ENCODE results near the gene SYCE3.
A peak's percentile ranks its signal among the peaks of the same experiment; 100 is the strongest.

SYCE3 gene

DNA sequence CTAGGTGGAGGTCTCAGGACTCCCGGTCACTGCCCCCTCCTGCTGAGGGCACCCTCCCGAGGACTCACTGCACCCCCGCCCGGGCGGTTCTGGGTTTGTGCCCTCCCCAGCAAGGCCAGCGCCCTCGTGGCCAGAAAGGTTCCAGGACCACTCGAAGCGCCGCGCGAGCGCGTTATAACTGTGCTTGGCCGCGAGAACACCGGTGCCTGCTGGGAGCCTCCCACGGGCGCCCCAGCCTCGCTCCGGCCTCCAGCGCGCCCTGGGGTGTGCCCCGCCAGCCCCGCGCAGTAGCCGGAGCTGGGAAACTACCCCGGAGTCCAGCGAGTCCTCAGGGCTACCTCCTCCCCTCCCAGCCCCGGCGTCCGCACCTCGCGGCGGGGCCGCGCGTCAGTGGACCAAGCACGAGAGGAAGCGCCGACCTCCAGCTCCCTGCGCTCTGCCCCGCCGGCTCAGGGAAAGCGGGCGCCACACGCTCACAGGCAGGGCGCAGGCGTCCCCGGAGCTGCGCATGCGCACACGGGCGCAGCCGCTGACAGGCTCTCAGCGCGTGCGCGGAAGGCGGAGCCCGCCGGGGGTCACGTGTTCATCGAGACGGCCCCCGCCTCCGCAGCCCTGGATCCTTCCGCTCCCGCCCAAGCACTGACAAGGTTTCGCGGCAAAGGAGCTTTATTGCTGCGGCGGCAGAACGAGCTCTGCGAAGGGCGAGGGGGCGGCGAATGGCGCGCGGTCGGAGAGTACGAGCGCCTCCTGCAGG lies 37.4 kb downstream of the SYCE3 start, which contains the start of gene SCO2 (continued):
- TF ChIP-seq ZNF548 (tag by site-specific recombination; IDR thresholded peaks at IDR 0.05) (no peak), ZNF654 (tag by site-specific recombination; IDR thresholded peaks at IDR 0.05; ENCODE audit: low read depth) (no peak), ZNF561 (tag by site-specific recombination; IDR thresholded peaks at IDR 0.05; ENCODE audit: borderline replicate concordance) (peak; percentile 48), ZNF416 (tag by site-specific recombination; IDR thresholded peaks at IDR 0.05) (no peak), ZNF521 (tag by site-specific recombination; IDR thresholded peaks at IDR 0.05) (no peak), YY2 (tag by site-specific recombination; IDR thresholded peaks at IDR 0.05) (no peak), ZNF792 (tag by site-specific recombination; IDR thresholded peaks at IDR 0.05) (no peak), SETDB1 (IDR thresholded peaks at IDR 0.05; ENCODE audit: insufficient read length, low read length) (no peak), ZNF555 (tag by site-specific recombination; conservative IDR thresholded peaks at IDR 0.05) (no peak), ZNF138 (tag by site-specific recombination; IDR thresholded peaks at IDR 0.05; ENCODE audit: borderline replicate concordance) (no peak), ZNF501 (tag by site-specific recombination; IDR thresholded peaks at IDR 0.05) (peak; percentile 78; the same call in 1 of the 2 replicates), KLF1 (tag by site-specific recombination; IDR thresholded peaks at IDR 0.05) (peak; percentile 65), ZNF830 (tag by site-specific recombination; IDR thresholded peaks at IDR 0.05; ENCODE audit: low read depth) (no peak), ZNF776 (tag by site-specific recombination; IDR thresholded peaks at IDR 0.05; ENCODE audit: borderline replicate concordance) (no peak), ZNF146 (tag by site-specific recombination; IDR thresholded peaks at IDR 0.05) (no peak), MYNN (tag by site-specific recombination; IDR thresholded peaks at IDR 0.05; ENCODE audit: borderline replicate concordance) (no peak), SCRT1 (tag by site-specific recombination; IDR thresholded peaks at IDR 0.05; ENCODE audit: borderline replicate concordance) (no peak), ZNF335 (tag by site-specific recombination; conservative IDR thresholded peaks at IDR 0.05) (peak; percentile 82), ZNF558 (tag by site-specific recombination; IDR thresholded peaks at IDR 0.05) (no peak), IKZF3 (tag by site-specific recombination; IDR thresholded peaks at IDR 0.05) (no peak), ZNF404 (tag by site-specific recombination; IDR thresholded peaks at IDR 0.05) (no peak), ZEB2 (tag by site-specific recombination; IDR thresholded peaks at IDR 0.05) (peak; percentile 70; the same call in 1 of the 2 replicates), ZNF157 (tag by site-specific recombination; IDR thresholded peaks at IDR 0.05) (no peak), ZNF623 (tag by site-specific recombination; IDR thresholded peaks at IDR 0.05) (0 out of 2 replicates have a peak, but pooled peaks have one; percentile 9)
- TF ChIP-seq, protein P1, sequence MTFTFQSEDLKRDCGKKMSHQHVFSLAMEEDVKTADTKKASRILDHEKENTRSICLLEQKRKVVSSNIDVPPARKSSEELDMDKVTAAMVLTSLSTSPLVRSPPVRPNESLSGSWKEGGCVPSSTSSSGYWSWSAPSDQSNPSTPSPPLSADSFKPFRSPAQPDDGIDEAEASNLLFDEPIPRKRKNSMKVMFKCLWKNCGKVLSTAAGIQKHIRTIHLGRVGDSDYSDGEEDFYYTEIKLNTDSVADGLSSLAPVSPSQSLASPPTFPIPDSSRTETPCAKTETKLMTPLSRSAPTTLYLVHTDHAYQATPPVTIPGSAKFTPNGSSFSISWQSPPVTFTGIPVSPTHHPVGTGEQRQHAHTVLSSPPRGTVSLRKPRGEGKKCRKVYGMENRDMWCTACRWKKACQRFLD (tag by site-specific recombination; IDR thresholded peaks at IDR 0.05) = no peak
- TF ChIP-seq, protein P2, sequence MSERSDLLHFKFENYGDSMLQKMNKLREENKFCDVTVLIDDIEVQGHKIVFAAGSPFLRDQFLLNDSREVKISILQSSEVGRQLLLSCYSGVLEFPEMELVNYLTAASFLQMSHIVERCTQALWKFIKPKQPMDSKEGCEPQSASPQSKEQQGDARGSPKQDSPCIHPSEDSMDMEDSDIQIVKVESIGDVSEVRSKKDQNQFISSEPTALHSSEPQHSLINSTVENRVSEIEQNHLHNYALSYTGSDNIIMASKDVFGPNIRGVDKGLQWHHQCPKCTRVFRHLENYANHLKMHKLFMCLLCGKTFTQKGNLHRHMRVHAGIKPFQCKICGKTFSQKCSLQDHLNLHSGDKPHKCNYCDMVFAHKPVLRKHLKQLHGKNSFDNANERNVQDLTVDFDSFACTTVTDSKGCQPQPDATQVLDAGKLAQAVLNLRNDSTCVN (tag by site-specific recombination; optimal IDR thresholded peaks at IDR 0.05) = peak; percentile 98
- TF ChIP-seq, protein P3, sequence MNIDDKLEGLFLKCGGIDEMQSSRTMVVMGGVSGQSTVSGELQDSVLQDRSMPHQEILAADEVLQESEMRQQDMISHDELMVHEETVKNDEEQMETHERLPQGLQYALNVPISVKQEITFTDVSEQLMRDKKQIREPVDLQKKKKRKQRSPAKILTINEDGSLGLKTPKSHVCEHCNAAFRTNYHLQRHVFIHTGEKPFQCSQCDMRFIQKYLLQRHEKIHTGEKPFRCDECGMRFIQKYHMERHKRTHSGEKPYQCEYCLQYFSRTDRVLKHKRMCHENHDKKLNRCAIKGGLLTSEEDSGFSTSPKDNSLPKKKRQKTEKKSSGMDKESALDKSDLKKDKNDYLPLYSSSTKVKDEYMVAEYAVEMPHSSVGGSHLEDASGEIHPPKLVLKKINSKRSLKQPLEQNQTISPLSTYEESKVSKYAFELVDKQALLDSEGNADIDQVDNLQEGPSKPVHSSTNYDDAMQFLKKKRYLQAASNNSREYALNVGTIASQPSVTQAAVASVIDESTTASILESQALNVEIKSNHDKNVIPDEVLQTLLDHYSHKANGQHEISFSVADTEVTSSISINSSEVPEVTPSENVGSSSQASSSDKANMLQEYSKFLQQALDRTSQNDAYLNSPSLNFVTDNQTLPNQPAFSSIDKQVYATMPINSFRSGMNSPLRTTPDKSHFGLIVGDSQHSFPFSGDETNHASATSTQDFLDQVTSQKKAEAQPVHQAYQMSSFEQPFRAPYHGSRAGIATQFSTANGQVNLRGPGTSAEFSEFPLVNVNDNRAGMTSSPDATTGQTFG (tag by site-specific recombination; IDR thresholded peaks at IDR 0.05; ENCODE audit: borderline replicate concordance) = no peak
- TF ChIP-seq, protein P4, sequence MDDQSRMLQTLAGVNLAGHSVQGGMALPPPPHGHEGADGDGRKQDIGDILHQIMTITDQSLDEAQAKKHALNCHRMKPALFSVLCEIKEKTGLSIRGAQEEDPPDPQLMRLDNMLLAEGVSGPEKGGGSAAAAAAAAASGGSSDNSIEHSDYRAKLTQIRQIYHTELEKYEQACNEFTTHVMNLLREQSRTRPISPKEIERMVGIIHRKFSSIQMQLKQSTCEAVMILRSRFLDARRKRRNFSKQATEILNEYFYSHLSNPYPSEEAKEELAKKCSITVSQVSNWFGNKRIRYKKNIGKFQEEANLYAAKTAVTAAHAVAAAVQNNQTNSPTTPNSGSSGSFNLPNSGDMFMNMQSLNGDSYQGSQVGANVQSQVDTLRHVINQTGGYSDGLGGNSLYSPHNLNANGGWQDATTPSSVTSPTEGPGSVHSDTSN (CRISPR knock-in tag; IDR thresholded peaks at IDR 0.05) = peak; percentile 84; the same call in 1 of the 2 replicates
- TF ChIP-seq, protein P5, sequence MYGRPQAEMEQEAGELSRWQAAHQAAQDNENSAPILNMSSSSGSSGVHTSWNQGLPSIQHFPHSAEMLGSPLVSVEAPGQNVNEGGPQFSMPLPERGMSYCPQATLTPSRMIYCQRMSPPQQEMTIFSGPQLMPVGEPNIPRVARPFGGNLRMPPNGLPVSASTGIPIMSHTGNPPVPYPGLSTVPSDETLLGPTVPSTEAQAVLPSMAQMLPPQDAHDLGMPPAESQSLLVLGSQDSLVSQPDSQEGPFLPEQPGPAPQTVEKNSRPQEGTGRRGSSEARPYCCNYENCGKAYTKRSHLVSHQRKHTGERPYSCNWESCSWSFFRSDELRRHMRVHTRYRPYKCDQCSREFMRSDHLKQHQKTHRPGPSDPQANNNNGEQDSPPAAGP (tag by site-specific recombination; IDR thresholded peaks at IDR 0.05) = peak; percentile 61; the same call in 1 of the 2 replicates
- TF ChIP-seq, protein P6, sequence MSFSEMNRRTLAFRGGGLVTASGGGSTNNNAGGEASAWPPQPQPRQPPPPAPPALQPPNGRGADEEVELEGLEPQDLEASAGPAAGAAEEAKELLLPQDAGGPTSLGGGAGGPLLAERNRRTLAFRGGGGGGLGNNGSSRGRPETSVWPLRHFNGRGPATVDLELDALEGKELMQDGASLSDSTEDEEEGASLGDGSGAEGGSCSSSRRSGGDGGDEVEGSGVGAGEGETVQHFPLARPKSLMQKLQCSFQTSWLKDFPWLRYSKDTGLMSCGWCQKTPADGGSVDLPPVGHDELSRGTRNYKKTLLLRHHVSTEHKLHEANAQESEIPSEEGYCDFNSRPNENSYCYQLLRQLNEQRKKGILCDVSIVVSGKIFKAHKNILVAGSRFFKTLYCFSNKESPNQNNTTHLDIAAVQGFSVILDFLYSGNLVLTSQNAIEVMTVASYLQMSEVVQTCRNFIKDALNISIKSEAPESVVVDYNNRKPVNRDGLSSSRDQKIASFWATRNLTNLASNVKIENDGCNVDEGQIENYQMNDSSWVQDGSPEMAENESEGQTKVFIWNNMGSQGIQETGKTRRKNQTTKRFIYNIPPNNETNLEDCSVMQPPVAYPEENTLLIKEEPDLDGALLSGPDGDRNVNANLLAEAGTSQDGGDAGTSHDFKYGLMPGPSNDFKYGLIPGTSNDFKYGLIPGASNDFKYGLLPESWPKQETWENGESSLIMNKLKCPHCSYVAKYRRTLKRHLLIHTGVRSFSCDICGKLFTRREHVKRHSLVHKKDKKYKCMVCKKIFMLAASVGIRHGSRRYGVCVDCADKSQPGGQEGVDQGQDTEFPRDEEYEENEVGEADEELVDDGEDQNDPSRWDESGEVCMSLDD (tag by site-specific recombination; IDR thresholded peaks at IDR 0.05) = peak; percentile 67; the same call in 1 of the 2 replicates
